A549 (cell line): ENCODE results near the gene TIAL1. TPM values are rescaled to one million over a fixed set of nuclear protein-coding genes. Genes with fewer than 3 reads are reported as not detected.

Source experiments
- ATAC-seq, 2 experiments: fragments of 200-7000 bp in 1 of 2; fragments of >200 bp in 1 of 2; cut with Nextera tagmentation in 1 of 2; cut with Tn5 transposase in 1 of 2; 3 replicates each; pipeline versions ENCODE4 v1.8.0 to v1.9.1; 2018 to 2020; ENCODE audit warnings: mild to moderate bottlenecking in 1 of 2, moderate library complexity in 1 of 2
- CTCF ChIA-PET: fragments of 300-600 bp; sonication (Branson Sonifier 250); formaldehyde crosslinking; extraction: SDS; loops from one replicate; lab custom pipeline; 2021; ENCODE audit warnings: antibody characterized with exemption, inconsistent platforms; lab: Yijun Ruan, JAX
- POLR2A ChIA-PET: fragments of 350-600 bp; formaldehyde crosslinking; extraction: SDS; loops from one replicate; lab custom pipeline; 2021; ENCODE audit warnings: antibody characterized with exemption, inconsistent platforms; lab: Yijun Ruan, JAX
- DNase-seq, 2 experiments: peaks; one replicate each; pipeline versions ENCODE4 v3.0.0 to v3.0.0-alpha.2; 2011 to 2016; ENCODE audit warnings: low read depth in 1 of 2, low spot score in 1 of 2
- FAIRE-seq: peaks from 2 replicates; lab custom pipeline; 2011; peaks lifted over from hg19 to GRCh38; lab: Jason Lieb, UNC
- H3K27ac ChIP-seq, 2 experiments: fragments of >200 bp; sonication (Bioruptor Twin); formaldehyde crosslinking; 3 replicates each; pipeline ENCODE4 v1.5.1; 2016 to 2017
- H3K4me1 ChIP-seq: fragments of >200 bp; sonication (Bioruptor Twin); formaldehyde crosslinking; 3 replicates; pipeline ENCODE4 v1.6.1; 2016
- H3K4me2 ChIP-seq: fragments of >200 bp; sonication (Bioruptor Twin); formaldehyde crosslinking; 3 replicates; pipeline ENCODE4 v1.6.1; 2016
- H3K4me3 ChIP-seq: fragments of >200 bp; sonication (Bioruptor Twin); formaldehyde crosslinking; 3 replicates; pipeline ENCODE4 v1.5.1; 2016
- H3K9me3 ChIP-seq: fragments of >200 bp; sonication (Bioruptor Twin); formaldehyde crosslinking; 3 replicates; pipeline ENCODE4 v1.6.1; 2016
- CBX8 ChIP-seq: fragments of 200-600 bp; sonication (generic); IDR thresholded peaks from 2 replicates; pipeline ENCODE4 v1.6.1; 2016
- CHD4 ChIP-seq: fragments of 200-600 bp; sonication (generic); IDR thresholded peaks from 2 replicates; pipeline ENCODE4 v1.6.1; 2016; ENCODE audit warnings: antibody characterized with exemption, mild to moderate bottlenecking, borderline replicate concordance
- HOXA7 ChIP-seq: fragments of 250-450 bp; sonication (Bioruptor Pico); IDR thresholded peaks from 2 replicates; pipeline ENCODE4 v1.5.0; 2020; ENCODE audit warnings: mild to moderate bottlenecking, moderate library complexity
- HOXB5 ChIP-seq: fragments of 250-450 bp; sonication (Bioruptor Pico); IDR thresholded peaks from 2 replicates; pipeline ENCODE4 v1.5.0; 2020; ENCODE audit warnings: mild to moderate bottlenecking, moderate library complexity
- KDM5A ChIP-seq: fragments of 200-600 bp; sonication (generic); IDR thresholded peaks from 2 replicates; pipeline ENCODE4 v1.6.1; 2016; ENCODE audit warnings: antibody characterized with exemption, mild to moderate bottlenecking
- NR3C1 ChIP-seq: fragments of >200 bp; sonication (Bioruptor Twin); formaldehyde crosslinking; IDR thresholded peaks from 3 replicates; pipeline ENCODE4 v1.6.1; 2017
- POLR2A ChIP-seq: IDR thresholded peaks from 2 replicates; pipeline ENCODE4 v1.6.1; 2012; ENCODE audit warnings: mild to moderate bottlenecking, low read length
- POLR2AphosphoS2 ChIP-seq: conservative IDR thresholded peaks from 2 replicates; pipeline ENCODE4 v1.6.1; 2012; ENCODE audit warnings: low read length, improper control_type of control experiment, inconsistent platforms
- RAD21 ChIP-seq, 2 experiments: fragments of >200 bp in 1 of 2; sonication (Bioruptor Twin) in 1 of 2; formaldehyde crosslinking in 1 of 2; IDR thresholded peaks in 1 of 2; conservative IDR thresholded peaks in 1 of 2; 2 replicates in 1 of 2; 3 replicates in 1 of 2; pipeline ENCODE4 v1.6.1; 2012 to 2018; ENCODE audit warnings: inconsistent platforms in 1 of 2
- RARB ChIP-seq: fragments of 250-450 bp; sonication (Bioruptor Pico); IDR thresholded peaks from 2 replicates; pipeline ENCODE4 v1.8.0; 2021; ENCODE audit warnings: mild to moderate bottlenecking, moderate library complexity
- RFX5 ChIP-seq: fragments of 450-650 bp; IDR thresholded peaks from 2 replicates; pipeline ENCODE4 v1.7.1; 2014; ENCODE audit warnings: antibody characterized with exemption, mild to moderate bottlenecking, moderate library complexity
- SREBF2 ChIP-seq: fragments of 450-650 bp; IDR thresholded peaks from 2 replicates; pipeline ENCODE4 v1.6.1; 2014; ENCODE audit warnings: mild to moderate bottlenecking, moderate library complexity
- ZNF302 ChIP-seq: fragments of 250-450 bp; sonication (Bioruptor Pico); IDR thresholded peaks from 2 replicates; pipeline ENCODE4 v1.9.0; 2021; ENCODE audit warnings: inconsistent platforms, mild to moderate bottlenecking, moderate library complexity
- ZSCAN20 ChIP-seq: fragments of 250-450 bp; sonication (Bioruptor Pico); IDR thresholded peaks from 2 replicates; pipeline ENCODE4 v1.8.0; 2022; ENCODE audit warnings: mild to moderate bottlenecking, moderate library complexity
- whole genome bisulfite sequencing: methylation state at CpG from one replicate; pipeline ENCODE4 v1.1.6; 2017; ENCODE audit errors: missing lambda C conversion rate; 5-methylcytosine and 5-hydroxymethylcytosine counted together
- polyA plus RNA-seq, 4 experiments: library from polyadenylated mRNA; depleted of rRNA in 3 of 4; stranded (reverse); fragments of >200 nt; fragmentation: RNase III in 1 of 4; extraction: RNeasy Plus Mini Kit Qiagen cat#74134 plus additional on column Dnase treatment in 1 of 4; gene quantifications; 2 replicates in 3 of 4; 3 replicates in 1 of 4; pipeline ENCODE4 v1.2.3, GENCODE V29; 2011 to 2017
- TF ChIP-seq, protein P1 (sequence below): fragments of 150-350 bp; IDR thresholded peaks from 2 replicates; pipeline ENCODE4 v1.6.1; 2014; ENCODE audit warnings: low read depth, mild to moderate bottlenecking, low read length
- TF ChIP-seq, protein P2 (sequence below): IDR thresholded peaks from 2 replicates; pipeline ENCODE4 v1.6.1; 2012
- TF ChIP-seq, protein P3 (sequence below): fragments of >200 bp; sonication (Bioruptor Twin); formaldehyde crosslinking; IDR thresholded peaks from 2 replicates; pipeline ENCODE4 v1.6.1; 2016

The TIAL1 gene
- polyA plus RNA-seq, 2 of the 4 experiments (the other 2 are of a cell fraction) = 89.5 to 115 TPM

DNA sequence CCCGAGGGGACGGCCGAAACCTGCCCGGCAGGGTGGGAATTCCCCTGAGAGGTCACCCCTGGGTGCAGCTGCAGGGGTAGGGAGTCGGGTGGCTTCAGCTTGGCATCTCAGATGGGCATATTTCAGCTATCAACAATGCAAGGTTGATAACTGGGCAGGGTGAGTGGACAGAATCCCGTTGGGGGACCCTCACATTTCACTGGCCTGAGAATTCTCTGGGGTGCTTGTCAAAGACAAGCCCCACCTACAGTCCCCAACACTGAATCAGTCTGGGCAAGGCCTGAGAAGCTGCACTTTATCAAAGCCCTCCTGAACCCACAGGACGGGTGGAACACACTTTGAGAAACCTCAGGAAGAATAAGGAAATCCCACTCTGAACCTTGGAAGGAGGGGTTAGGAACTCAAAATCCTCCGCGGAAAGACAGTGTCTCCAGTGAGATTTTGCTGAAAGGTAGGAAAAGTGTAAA, 57.4 kb downstream of the TIAL1 start:
- Histone ChIP-seq H3K4me2 (no peak overlapping the region), H3K27ac (no peak overlapping the region)
- 78% methylated on average over 9 of the region's 9 CpGs for WGBS
- ATAC-seq = no peak
- TF ChIP-seq KDM5A (no peak), SREBF2 (no peak), RAD21 (conservative IDR thresholded peaks at IDR 0.05 in 1 of 2, IDR thresholded peaks at IDR 0.05 in 1 of 2) (no peak), ZNF302 (CRISPR knock-in tag) (no peak), CBX8 (no peak), RFX5 (no peak), POLR2AphosphoS2 (no peak)
- TF ChIP-seq, protein P1, sequence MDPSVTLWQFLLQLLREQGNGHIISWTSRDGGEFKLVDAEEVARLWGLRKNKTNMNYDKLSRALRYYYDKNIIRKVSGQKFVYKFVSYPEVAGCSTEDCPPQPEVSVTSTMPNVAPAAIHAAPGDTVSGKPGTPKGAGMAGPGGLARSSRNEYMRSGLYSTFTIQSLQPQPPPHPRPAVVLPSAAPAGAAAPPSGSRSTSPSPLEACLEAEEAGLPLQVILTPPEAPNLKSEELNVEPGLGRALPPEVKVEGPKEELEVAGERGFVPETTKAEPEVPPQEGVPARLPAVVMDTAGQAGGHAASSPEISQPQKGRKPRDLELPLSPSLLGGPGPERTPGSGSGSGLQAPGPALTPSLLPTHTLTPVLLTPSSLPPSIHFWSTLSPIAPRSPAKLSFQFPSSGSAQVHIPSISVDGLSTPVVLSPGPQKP = no peak
- TF ChIP-seq, all 56 proteins: peak for 0
- Histone ChIP-seq H3K4me1 (peaks cover 14% of the 10 kb centered on the region), H3K4me3 (no peak overlapping the region), H3K9me3 (no peaks in the 10 kb centered on the region)
- ChIA-PET CTCF (interaction anchor here (1.2 to 2.4 kb wide), 3 partner anchors 10 to 340 kb away, joined by 4 to 11 read pairs (median 5); no protein-coding TSS in a partner anchor), POLR2A (no interaction called here)
- FAIRE-seq = no peak
- DNase-seq = no peak

DNA sequence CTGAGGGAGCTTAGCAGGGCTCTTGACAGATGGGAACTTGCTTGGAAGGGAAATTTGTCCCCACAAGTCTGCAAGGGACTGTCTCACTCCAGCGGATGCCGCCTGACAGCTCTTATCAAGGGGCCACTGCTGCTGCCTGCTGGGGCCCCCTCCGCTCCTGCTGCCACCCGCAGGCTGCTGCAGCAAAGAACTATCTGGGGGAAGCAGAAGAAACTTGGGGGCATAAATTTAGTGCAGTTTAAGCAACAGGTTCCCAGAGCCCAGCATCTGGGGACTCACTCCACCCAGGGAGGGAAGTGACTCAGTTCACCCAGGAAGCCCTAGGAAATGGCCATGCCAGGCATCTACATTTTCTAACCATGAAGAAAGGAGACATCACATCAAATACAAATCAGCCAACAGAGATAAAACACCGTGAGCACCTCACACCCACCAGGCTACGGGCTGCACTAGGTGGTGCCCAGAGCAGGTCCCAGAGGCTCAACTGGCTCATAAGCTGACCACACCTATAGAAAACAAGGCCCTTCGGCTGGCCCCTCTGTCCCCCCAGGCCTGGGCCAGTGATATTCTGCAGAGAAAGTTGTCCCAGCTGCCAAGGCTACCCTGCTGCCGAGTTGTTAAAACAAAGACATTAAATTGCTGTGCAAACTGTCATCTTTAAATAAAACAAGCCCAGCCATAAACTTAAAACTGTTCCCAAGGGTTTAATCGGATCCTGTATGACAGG, 58.0 kb downstream of the TIAL1 start:
- peaks cover 13% of the 10 kb centered on the region for H3K4me1 ChIP-seq
- H3K9me3 ChIP-seq = no peaks in the 10 kb centered on the region
- no peak overlapping the region for H3K4me3 ChIP-seq
- no peak overlapping the region for H3K27ac ChIP-seq
- CTCF ChIA-PET = interaction anchor here (1.2 to 2.4 kb wide), 3 partner anchors 9 to 339 kb away, joined by 4 to 11 read pairs (median 5); no protein-coding TSS in a partner anchor
- ATAC-seq (no peak), DNase-seq (no peak), FAIRE-seq (no peak)
- TF ChIP-seq CHD4 = no peak
- TF ChIP-seq, protein P2, sequence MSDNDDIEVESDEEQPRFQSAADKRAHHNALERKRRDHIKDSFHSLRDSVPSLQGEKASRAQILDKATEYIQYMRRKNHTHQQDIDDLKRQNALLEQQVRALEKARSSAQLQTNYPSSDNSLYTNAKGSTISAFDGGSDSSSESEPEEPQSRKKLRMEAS = no peak
- TF ChIP-seq ZSCAN20 = no peak
- TF ChIP-seq RFX5 = no peak
- TF ChIP-seq, protein P3, sequence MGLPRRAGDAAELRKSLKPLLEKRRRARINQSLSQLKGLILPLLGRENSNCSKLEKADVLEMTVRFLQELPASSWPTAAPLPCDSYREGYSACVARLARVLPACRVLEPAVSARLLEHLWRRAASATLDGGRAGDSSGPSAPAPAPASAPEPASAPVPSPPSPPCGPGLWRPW = no peak
- POLR2A ChIA-PET = no interaction called here
- WGBS = 80% methylated on average over 9 of the region's 9 CpGs
- no peak overlapping the region for H3K4me2 ChIP-seq

DNA sequence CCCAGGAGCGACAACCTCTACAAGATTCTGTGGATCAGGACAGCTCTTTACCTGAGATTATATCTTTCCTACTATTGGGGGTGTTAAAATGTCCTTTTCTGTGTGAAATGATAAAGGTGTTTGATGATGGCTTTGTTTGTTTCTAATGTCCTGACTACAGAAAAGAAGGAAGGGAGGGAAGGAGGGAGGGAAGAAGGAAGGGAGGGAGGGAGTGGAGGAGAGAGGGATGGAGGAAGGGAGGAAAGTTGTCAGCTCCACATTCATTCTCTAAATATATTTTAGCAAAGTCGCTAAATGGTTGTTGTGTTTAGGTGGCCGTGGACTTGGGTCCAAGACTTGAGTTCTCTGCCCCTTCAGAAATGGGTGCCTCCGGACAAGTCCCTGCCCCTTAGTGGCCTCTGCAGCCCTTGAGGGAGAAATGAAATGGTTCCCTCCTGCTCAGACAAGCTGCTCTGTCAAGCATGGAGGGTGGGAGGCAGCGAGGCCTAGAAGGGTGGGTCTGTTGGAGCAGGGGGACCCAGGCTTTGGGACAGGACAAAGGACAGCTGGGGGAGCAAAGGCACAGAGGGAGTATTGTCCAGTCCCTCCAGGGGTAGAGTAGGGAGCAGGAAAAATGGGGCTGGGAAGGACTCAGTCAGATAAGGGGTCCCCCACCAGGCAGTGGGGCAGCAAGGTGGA, 58.7 kb downstream of the TIAL1 start:
- ChIA-PET POLR2A (no interaction called here), CTCF (interaction anchor here (1.2 to 2.4 kb wide), 3 partner anchors 8 to 338 kb away, joined by 4 to 11 read pairs (median 5); no protein-coding TSS in a partner anchor)
- Histone ChIP-seq H3K4me1 (peaks cover 10% of the 10 kb centered on the region), H3K27ac (no peak overlapping the region), H3K4me3 (no peak overlapping the region), H3K4me2 (no peak overlapping the region), H3K9me3 (no peaks in the 10 kb centered on the region)
- TF ChIP-seq CBX8 (no peak), HOXA7 (CRISPR knock-in tag) (no peak), NR3C1 (no peak), RARB (CRISPR knock-in tag) (no peak)
- DNase-seq (no peak), ATAC-seq (no peak), FAIRE-seq (no peak)
- WGBS = 87% methylated on average over 5 of the region's 5 CpGs

DNA sequence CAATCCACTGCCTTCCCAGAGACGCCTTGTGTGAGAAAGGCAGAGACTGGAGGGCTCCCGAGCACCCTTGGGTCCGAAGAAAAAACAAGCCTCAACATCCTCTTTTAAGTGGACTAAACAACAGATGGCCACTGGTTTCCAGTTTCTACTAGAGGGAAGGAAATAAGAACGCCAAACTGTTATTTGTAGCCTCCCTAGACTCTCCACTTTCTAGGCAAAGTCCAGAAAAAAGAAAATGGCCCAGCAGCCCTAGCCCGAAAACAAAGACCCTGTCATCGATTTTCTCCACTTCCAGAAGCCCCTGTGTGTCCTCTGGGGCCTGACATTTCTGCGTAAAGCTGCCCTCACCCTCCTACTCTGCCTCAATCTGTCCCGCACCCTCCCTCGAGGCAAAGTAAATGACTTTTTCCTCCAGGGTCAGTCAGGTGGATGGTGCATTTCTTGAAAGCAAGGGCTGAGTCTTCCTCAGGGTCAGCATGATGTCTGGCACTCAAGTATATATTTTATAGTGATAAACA, 60.2 kb downstream of the TIAL1 start:
- CTCF ChIA-PET = interaction anchor here (0.6 kb wide), 1 partner anchor 968 kb away, joined by 3 read pairs; no protein-coding TSS in a partner anchor
- DNase-seq (no peak), ATAC-seq (no peak), FAIRE-seq (no peak)
- WGBS = 87% methylated on average over 9 of the region's 9 CpGs
- H3K4me2 ChIP-seq = no peak overlapping the region
- no peak overlapping the region for H3K27ac ChIP-seq
- H3K4me3 ChIP-seq = no peak overlapping the region
- H3K9me3 ChIP-seq = no peaks in the 10 kb centered on the region
- TF ChIP-seq HOXB5 = no peak
- no peak for TF ChIP-seq POLR2A
- peaks cover 5% of the 10 kb centered on the region; the same call in 2 of the 3 replicates for H3K4me1 ChIP-seq
- POLR2A ChIA-PET = no interaction called here
